GM19099 (cell line): ENCODE measurements around the gene TAS2R38.

Source experiments
- POLR2A ChIP-seq: IDR thresholded peaks from 3 replicates; pipeline ENCODE4 v1.6.1; 2011; ENCODE audit warnings: low read depth; ENCODE audit not compliant: insufficient read length; ENCODE audit errors: extremely low read depth

Gene TAS2R38

DNA sequence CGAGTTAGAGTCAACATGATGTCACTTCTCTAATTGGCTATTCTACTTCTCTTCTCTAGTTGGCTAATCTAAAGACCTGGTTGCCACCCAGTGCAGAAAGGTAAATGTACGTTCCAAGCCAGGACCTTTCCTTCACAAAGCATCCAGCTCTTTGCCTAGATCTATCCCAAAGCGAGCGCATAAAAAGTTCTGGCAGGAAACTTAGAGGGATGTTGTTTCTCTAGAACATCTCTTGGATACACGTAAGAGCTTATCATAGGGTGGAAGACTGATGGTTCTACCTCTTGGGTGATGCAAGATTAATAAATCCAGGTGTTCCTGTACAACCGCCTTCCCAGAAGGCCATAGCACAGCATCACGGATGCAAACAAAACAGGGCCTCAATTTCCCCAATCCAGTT, at the start of gene TAS2R38:
Gene TAS2R38 (minus strand): TSS at position 101 of the 400 bp plus-strand sequence. CDS start 84 bp downstream, at position 17.
- TF ChIP-seq POLR2A: no peak

DNA sequence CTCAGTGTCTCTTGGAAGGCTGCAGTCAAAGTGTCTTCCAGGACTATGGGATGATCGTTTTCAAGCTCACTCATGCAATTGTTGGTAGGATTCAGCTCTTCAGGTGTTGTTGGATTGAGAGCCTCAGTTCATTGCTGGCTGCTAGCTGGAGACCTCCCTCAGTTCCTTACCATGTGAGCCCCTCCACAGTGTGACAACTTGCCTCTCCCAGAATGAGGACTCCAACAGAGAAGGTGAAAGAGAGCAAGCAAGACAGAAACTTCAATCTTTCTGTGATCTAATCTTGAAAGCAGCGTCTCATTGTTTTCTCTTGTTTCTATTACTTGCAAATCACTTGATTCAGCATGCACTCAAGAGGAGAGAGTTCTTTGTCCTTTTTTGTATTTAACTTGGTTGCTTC, 44.6 kb upstream of the TAS2R38 start:
- no peak for TF ChIP-seq POLR2A

DNA sequence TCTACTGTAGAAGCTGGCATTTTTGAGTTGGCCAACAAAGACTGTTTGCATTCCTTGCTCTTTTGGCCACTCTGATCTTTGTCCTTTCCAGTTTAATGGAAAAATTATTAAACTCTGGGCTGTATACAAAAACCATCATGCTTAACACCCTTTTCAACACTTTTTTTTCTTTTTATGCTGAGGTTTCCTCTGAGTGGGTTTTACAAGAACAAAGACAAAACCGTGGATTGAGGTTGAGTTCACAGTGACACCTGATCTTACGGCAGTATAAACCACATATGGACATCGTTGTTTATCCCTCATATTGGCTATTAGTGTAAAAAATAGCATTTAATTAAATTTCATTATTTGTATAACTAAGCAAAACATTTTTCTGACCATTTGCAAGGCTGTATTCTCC, 43.9 kb upstream of the TAS2R38 start:
- no peak for TF ChIP-seq POLR2A

DNA sequence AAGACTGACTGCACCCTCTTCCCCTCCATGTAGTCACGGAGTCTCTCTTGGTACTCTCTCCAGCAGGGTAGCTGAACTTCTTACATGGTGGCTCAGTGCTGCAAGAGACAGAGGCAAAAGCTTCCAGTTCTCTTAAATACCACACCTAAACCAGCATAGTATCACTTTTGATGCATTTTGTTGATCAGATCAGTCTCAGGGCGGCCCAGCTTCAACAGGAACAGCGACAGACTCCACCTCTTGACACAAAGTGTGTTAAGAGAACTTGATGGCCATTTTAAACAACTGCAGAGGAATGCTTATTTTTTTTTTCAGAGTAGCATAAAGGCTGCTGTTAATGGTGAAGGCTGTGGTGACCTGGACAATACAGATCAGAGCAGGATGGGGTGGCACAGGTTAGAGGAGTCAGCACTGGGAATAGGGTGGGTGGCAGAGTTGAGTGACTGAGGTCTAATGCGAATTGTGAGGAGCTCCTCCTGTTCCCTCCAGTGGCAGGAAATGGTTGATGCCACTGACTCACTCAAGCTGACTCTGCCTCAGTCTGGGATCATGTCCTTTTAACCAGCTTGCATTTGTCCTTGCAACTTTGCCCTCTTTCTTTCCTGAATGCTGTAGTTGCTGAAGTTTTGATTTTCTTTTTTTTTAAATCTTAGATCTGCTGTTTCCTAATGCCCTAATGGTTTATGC, 39.4 kb upstream of the TAS2R38 start:
- TF ChIP-seq POLR2A: no peak

DNA sequence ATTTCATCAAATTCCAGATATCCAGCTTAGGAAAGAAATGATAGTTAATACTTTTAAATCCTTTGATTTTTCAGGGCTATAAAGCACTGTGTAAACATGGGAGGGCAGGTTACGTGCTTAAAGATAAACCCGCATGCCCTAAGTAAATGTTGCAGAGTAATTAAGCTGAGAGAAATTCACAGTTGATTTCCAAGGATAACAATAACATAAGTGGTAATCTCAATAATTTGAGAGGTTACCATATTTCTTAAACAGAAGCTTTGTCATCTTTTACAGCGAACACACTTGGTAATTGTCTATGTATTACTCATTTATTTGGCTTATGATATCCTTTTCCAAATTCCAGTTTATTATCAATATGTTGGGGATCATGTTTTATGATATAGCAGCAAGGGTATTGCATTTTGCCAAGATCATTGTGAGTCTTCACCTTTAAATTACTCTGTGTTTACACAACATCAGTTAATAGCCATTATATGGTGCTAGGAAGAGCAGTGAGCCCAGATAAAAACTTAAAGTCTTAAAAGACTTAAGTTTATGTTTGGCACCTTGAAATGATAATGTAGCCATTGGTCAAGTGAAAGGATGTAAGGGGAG, 37.5 kb upstream of the TAS2R38 start:
- TF ChIP-seq POLR2A: no peak

DNA sequence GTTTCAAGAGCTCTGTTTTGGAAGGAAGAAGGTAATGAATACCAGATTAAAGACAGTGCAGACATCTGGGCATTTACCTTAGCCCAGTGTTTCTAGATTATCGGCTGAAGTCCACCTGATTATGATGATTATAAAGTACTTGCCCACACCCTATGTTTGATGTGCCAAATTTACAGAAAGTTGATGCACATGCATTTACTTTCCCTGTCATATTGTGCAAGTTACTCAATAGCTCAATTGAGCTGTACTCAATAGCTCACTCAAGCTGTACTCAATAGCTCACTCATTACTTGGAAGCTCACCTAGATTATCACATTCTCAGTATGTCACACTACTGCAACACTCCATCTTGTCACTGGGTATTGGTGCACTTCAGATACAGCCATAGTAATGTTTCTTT, 35.6 kb upstream of the TAS2R38 start:
- no peak for TF ChIP-seq POLR2A

DNA sequence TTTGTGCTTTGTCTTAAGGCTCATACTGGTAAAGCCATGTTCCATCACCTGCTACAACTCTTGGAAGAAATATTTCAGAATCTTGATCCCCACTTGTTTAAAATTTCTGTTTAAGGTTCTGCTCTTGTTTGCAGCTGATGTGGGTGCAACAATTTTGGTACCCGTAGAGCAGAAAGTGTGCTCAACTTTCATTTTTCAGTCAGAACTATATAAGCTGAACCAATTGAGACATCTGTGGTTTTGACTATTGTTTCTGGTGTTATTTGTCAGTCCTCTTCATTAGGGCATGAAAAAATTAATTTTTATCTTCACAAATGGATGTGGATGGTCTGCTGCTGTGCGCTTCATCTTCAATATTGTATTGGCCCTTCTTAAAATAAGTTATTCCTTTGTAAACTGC, 33.0 kb upstream of the TAS2R38 start:
- TF ChIP-seq POLR2A: no peak

DNA sequence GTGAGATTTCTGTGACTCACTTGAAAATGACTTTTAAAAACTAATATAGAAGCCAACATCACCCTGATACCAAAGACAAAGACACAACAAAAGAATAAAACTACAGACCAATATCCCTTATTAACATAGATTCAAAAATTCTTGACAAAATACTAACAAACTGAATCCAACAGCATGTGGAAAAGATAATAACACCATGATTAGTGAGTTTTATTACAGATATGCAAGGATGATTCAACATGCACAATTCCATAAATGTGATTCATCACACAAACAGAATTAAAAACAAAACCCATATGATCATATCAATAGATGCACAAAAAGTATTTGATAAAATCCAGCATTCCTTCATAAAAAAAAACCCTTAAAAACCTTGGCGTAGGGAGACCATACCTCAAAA, 28.6 kb upstream of the TAS2R38 start:
- no peak for TF ChIP-seq POLR2A

DNA sequence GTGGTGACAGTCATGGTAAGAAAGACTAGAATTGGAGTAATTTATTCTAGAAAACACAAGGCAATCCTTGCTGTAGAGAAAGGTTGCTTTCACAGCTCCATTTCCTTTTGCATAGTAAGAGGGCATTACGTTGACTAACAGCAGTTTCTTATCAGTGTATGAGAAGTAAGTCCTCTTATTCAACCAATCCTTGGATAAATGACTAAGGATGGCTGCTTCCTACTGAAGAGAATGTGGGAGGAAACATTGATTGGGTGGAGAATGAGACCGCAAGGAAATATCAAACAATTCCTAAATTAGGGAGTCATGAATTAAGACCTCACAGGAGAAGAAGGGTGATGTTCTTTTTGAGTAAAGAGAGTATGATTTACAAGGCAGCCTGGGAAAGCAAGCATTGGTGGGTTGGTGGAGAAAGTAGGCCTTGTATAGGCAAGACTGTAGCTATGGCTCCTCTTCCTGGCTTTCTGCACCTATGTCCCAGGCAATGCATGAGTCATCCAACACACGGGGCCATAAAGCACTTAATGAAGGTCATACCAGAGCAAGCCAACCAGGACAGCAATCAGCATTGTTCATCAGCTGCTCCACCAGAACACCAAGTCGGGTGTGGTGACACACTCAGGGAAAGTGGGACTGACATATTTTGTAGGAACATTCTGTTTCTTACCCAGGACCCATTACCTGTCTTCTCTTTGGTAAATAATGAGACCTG, 27.7 kb upstream of the TAS2R38 start:
- no peak for TF ChIP-seq POLR2A

DNA sequence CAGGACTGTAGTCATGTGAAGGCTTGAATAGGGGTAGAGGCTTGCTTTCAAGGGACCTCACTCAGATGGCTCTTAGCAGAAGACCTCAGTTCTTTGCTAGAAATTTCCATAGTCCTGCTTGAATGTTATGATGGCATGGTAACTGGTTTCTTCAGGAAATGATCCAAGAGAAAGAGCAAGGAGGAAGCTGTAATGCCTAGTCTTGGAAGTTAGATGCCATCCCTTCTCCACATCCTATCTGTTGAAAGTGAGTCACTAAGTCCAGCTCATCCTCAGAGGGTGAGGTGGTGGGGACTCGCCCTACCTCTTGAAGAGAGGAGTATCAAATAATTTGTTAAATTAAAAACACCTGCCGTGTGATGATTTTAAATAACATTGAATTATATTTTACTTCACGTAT, 26.7 kb upstream of the TAS2R38 start:
- no peak for TF ChIP-seq POLR2A

DNA sequence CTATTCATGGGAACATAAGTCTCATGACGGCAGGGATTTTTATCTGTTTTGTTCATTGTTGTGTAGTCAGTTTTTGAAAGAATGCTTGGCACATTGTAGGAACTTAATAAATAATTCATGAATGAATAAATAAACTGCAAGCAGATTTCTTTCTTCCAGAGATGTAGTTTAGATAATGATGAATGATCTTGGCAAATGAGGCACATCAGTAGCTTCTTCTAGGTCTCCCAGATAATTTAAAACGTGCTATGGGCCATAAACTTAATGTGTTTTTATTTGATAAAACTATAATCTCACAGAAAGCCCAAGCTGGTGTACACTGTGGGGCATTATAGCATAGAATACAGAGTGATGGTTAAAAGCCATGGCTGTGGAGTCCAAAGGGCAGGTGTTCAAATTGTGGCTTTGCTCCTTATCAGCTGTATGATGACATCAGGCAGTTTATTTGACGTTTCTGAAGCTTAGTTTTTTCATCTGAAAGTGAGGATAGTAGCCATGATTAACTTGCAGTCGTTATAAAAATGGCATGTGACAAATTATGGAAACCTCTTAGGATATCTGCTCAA, 25.6 kb upstream of the TAS2R38 start:
- TF ChIP-seq POLR2A: no peak

DNA sequence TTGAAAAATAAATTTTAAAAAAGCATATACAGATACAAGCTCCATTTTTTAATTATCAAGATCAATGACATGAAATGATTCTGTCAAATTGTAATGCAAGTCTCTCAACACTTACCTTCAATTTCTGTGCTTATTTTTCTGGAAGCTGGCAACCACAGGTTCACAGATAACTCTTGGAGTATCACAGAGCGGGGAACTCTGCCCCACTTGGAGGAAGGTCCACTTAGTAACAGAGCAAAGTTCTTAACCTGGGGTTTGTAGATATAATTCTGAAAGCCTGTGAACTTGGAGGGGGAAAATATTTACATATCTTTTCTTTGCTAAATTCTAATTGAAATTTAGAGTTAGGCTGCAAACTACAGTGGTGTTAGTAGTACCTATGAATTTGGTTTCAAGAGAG, 19.8 kb upstream of the TAS2R38 start:
- TF ChIP-seq POLR2A: no peak

DNA sequence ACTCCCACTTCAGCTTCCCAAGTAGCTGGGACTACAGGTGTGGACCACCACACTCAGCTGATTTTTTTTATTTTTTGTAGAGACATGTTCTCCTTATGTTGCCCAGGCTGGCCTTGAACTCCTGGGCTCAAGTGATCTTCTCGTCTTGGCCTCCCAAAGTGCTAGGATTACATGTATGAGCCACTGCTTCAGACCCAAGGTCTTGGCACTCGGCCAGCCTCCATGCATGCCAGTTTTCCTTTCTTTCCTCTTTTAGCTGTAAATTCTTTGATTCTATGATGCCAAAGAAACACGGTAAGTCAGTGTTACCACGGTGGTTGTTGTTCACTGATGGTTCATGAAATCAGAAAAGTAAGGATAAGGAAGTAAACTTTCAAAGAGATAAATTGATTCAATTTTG, 19.1 kb upstream of the TAS2R38 start:
- TF ChIP-seq POLR2A: no peak

DNA sequence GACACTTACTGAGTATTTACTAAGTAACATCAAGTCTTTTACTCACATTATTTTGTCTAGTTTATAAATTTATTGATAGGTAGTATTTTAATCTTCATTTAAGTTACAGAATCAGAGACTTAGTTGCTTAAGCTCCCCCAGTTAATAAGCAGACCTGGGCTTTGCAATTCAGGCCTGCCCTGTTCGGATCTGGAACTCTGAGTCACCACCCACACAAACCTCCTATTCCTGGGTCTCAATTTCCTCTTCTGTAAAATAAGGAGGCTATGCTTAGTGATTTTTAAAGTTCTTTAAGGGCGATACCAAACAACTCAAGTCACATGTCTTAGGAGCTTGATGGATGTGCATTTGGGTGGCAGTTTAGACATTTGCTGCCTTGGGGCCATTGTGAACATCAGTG, 18.6 kb upstream of the TAS2R38 start:
- no peak for TF ChIP-seq POLR2A

DNA sequence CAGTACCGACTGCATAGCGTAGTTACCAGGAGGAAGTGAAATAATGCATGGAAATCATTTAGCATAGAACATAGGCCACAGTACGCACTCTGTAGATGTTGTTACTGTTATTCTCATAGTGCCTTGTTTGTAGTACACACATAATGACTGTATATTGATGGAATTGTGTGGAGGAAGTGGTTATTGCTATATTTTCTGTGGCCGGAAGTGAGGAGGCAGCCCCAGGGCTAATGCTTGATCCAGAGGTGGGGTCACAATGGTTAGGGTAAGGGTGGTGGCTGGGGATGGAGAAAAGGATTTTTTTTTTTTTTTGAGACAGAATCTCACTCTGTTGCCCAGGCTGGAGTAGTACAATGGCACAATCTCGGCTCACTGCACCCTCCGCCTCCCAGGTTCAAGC, 17.6 kb upstream of the TAS2R38 start:
- no peak for TF ChIP-seq POLR2A
